ENCODE measurements around the gene LRRC10.

The LRRC10 gene

DNA sequence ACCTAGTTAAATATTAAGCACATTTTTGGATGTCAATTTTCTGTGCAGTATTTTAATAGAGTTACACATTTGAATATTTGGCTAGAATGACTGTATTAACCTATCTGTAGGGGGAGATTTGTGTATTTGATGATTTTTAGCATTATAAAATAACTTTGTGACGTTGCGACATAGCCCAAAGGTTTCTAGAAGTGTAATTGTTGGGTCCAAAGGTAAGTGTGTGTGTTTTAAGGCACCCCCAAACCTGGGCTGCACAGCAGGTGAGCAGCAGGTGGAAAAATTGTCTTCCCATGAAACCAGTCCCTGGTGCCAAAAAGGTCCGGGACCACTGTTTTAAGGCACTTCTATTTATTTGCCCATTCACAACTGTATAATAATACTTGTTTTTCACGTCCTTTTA, 22.2 kb downstream of the LRRC10 start:
- Histone ChIP-seq H3K36me3 (ENCODE audit: insufficient read depth, low read length) (peaks cover 62% of the 10 kb centered on the region), H3K9ac (ENCODE audit: low read length) (no peak overlapping the region), H3K4me1 (ENCODE audit: insufficient read depth, low read length) (peaks cover 7% of the 10 kb centered on the region), H3K27me3 (ENCODE audit: control insufficient read depth in 1 of 2, insufficient read depth in 2 of 2, low read length in 2 of 2) (no peaks in the 10 kb centered on the region), H3K27ac (ENCODE audit: low read depth, low read length) (no peak overlapping the region), H3K9me3 (ENCODE audit: low read length) (no peaks in the 10 kb centered on the region), H3K4me3 (ENCODE audit: low read depth in 1 of 2, low read length in 2 of 2) (no peak overlapping the region)

DNA sequence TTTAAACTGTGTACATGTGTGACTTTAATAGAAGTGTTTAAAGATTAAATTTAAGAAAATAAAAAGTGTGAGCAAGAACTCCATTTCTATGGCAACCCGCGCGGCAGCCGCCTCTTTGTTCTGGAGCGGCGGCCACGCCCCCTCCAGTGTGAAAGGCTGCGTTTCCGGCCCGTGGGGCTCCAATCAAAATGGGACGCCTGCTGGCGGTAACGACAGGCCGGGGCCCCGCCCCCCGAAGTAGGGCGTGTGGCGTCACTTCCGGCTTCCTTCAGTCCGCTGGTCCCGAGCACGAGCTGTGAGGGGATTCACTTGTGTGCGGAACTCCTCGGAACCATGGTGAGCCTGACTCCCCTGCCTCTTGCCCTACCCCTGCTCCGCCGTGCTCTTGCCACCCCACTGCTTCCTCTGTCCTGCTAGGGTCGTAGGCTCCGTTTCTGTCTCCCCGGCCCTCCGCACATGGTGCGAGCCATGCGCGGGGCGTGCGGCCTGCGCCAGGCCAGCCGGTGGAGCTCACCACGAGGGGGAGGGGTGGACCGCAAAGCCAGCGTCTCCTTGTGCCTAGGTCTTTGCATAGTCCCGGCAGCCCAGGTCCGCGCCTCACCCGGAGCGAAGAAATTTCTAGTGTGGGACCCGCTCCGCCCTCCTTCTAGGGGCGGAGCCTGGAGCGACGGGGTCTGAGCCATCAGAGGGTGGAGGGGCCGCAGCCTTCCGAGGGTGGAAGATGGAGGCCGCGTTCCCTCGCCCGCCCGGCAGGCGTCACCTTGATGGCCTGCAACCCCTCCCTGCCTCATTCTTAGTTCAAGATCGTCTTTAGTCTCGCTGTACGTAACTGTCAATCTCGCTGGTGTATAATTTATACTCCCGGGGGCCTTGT, 25.3 kb downstream of the LRRC10 start, which contains the start of gene CCT2:
TSS of gene CCT2 (plus strand) at position 271 of the 874 bp plus-strand sequence. CDS start at position 334, 63 bp downstream.
- H3K36me3 ChIP-seq (ENCODE audit: insufficient read depth, low read length) = peaks cover 31% of the 10 kb centered on the region
- H3K4me3 ChIP-seq (ENCODE audit: low read depth in 1 of 2, low read length in 2 of 2) = peak within 1 kb of the TSS; percentile 77 to 98
- peak within 1 kb of the TSS; percentile 73 for H3K9ac ChIP-seq (ENCODE audit: low read length)
- H3K27me3 ChIP-seq (ENCODE audit: control insufficient read depth in 1 of 2, insufficient read depth in 2 of 2, low read length in 2 of 2) = no peaks in the 10 kb centered on the region
- peaks cover 7% of the 10 kb centered on the region for H3K4me1 ChIP-seq (ENCODE audit: insufficient read depth, low read length)
- no peaks in the 10 kb centered on the region for H3K9me3 ChIP-seq (ENCODE audit: low read length)
- H3K27ac ChIP-seq (ENCODE audit: low read depth, low read length) = peak within 1 kb of the TSS; percentile 98

DNA sequence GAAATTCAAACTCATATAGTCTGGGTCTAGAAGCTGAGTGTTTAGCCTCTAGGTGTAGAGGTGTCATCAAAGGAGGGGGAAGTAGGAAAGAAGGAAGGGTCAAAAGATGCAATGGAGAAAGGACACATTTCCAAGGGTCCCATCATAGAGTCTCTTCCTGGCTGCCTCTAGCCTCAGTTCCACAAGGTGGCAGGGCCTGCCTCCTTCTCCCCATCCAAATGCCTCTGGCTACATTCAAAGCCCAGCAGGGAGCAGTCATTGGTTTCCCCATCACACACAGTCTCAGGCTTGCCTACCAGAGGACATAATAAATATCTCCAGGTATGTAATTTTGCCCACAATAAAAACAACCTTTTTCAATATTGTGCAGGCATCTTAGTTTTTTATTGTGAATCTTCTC, 27.5 kb downstream of the LRRC10 start:
- H3K9ac ChIP-seq (ENCODE audit: low read length) = no peak overlapping the region
- H3K4me3 ChIP-seq (ENCODE audit: low read depth in 1 of 2, low read length in 2 of 2) = no peak overlapping the region
- H3K4me1 ChIP-seq (ENCODE audit: insufficient read depth, low read length) = peaks cover 7% of the 10 kb centered on the region
- peaks cover 10% of the 10 kb centered on the region for H3K36me3 ChIP-seq (ENCODE audit: insufficient read depth, low read length)
- no peaks in the 10 kb centered on the region for H3K27me3 ChIP-seq (ENCODE audit: control insufficient read depth in 1 of 2, insufficient read depth in 2 of 2, low read length in 2 of 2)
- no peaks in the 10 kb centered on the region for H3K9me3 ChIP-seq (ENCODE audit: low read length)
- no peak overlapping the region for H3K27ac ChIP-seq (ENCODE audit: low read depth, low read length)

DNA sequence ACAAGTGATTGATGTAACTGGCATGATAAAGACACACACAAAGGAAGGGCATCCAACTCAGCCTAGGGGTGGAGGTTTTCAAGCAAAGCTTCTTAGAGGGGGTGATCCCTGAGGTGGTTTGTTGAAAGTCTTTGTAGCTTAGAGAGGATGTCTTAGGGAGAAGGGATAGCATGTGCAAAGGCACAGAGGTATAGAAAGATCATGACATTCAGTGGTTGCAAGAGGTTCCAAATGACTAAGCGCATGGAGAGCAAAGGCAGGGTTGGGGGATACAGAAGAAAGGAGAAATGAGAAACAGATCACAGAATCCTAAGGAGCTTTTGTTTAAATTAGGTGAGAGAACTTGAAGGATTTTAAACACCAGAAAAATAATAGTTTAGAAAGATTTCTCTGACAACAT, 30.6 kb downstream of the LRRC10 start:
- H3K9ac ChIP-seq (ENCODE audit: low read length) = no peak overlapping the region
- H3K4me3 ChIP-seq (ENCODE audit: low read depth in 1 of 2, low read length in 2 of 2) = no peak overlapping the region
- no peaks in the 10 kb centered on the region for H3K9me3 ChIP-seq (ENCODE audit: low read length)
- peaks cover 4% of the 10 kb centered on the region for H3K36me3 ChIP-seq (ENCODE audit: insufficient read depth, low read length)
- no peaks in the 10 kb centered on the region for H3K4me1 ChIP-seq (ENCODE audit: insufficient read depth, low read length)
- H3K27me3 ChIP-seq (ENCODE audit: control insufficient read depth in 1 of 2, insufficient read depth in 2 of 2, low read length in 2 of 2) = no peaks in the 10 kb centered on the region
- H3K27ac ChIP-seq (ENCODE audit: low read depth, low read length) = no peak overlapping the region

DNA sequence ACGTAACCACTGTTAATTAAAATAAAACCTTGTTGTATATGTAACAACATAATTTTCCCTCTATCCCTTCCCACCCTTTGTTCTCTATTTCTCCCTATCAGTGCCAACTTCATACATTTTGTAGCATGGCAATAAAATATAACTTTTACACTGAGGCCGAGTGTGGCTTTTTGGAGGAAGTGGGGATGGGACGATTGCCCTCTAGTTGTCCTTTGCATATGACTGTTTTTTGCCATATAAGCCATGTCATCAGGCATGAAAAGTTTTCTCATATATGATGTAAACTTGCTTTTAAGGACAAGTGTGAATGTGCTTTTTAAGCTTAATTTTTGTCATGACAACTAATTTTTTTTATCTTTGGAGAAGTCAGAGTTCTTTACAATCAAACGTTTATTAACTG, 31.7 kb downstream of the LRRC10 start:
- Histone ChIP-seq H3K36me3 (ENCODE audit: insufficient read depth, low read length) (peaks cover 15% of the 10 kb centered on the region), H3K9ac (ENCODE audit: low read length) (no peak overlapping the region), H3K9me3 (ENCODE audit: low read length) (no peaks in the 10 kb centered on the region), H3K27ac (ENCODE audit: low read depth, low read length) (no peak overlapping the region), H3K27me3 (ENCODE audit: control insufficient read depth in 1 of 2, insufficient read depth in 2 of 2, low read length in 2 of 2) (no peaks in the 10 kb centered on the region), H3K4me3 (ENCODE audit: low read depth in 1 of 2, low read length in 2 of 2) (no peak overlapping the region), H3K4me1 (ENCODE audit: insufficient read depth, low read length) (no peaks in the 10 kb centered on the region)

DNA sequence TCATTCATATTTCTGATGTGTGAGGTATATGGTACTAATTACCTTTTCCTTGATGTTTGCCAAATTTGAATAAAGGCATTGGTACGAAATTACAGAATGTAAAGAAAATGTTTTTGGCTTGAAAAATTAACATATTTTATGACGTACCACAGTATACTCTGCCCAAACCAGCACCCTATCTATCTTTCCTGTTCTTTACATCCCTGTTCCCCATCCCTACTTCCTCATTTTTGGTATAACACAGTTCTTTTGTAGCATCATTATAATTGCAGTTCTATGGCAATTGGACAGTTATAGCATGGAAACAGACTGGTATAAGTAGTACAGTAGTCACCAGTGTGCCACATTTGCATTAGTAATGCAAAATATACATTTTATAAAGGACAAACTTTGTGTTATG, 32.4 kb downstream of the LRRC10 start:
- H3K4me1 ChIP-seq (ENCODE audit: insufficient read depth, low read length) = no peaks in the 10 kb centered on the region
- no peak overlapping the region for H3K27ac ChIP-seq (ENCODE audit: low read depth, low read length)
- no peaks in the 10 kb centered on the region for H3K9me3 ChIP-seq (ENCODE audit: low read length)

DNA sequence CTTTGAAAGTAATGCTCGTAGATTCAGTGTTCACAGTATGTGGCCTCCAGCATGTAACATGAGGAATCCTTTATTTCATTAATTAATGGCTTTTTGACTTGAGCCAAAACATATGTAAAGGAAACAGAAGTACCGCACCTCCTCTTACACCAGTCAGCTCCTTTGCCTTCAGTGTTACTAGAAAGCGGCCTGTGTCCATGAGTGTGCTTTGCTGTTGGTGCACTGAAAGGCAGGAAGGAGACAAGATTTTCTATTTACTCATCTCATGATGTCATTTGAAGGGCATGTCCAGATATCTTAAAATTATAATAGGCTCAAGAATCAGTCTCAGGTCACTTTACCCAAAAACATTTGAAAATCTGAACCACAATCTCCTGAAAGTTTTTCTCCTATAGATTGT, 35.4 kb downstream of the LRRC10 start:
- Histone ChIP-seq H3K27me3 (ENCODE audit: control insufficient read depth in 1 of 2, insufficient read depth in 2 of 2, low read length in 2 of 2) (no peaks in the 10 kb centered on the region), H3K4me1 (ENCODE audit: insufficient read depth, low read length) (no peaks in the 10 kb centered on the region), H3K9ac (ENCODE audit: low read length) (no peak overlapping the region), H3K27ac (ENCODE audit: low read depth, low read length) (no peak overlapping the region), H3K36me3 (ENCODE audit: insufficient read depth, low read length) (peaks cover 23% of the 10 kb centered on the region), H3K9me3 (ENCODE audit: low read length) (no peaks in the 10 kb centered on the region), H3K4me3 (ENCODE audit: low read depth in 1 of 2, low read length in 2 of 2) (no peak overlapping the region)

More for the DNA sequence above, 32.4 kb downstream of the LRRC10 start:
- Histone ChIP-seq H3K36me3 (ENCODE audit: insufficient read depth, low read length) (peaks cover 16% of the 10 kb centered on the region), H3K9ac (ENCODE audit: low read length) (no peak overlapping the region), H3K27me3 (ENCODE audit: control insufficient read depth in 1 of 2, insufficient read depth in 2 of 2, low read length in 2 of 2) (no peaks in the 10 kb centered on the region), H3K4me3 (ENCODE audit: low read depth in 1 of 2, low read length in 2 of 2) (no peak overlapping the region)

DNA sequence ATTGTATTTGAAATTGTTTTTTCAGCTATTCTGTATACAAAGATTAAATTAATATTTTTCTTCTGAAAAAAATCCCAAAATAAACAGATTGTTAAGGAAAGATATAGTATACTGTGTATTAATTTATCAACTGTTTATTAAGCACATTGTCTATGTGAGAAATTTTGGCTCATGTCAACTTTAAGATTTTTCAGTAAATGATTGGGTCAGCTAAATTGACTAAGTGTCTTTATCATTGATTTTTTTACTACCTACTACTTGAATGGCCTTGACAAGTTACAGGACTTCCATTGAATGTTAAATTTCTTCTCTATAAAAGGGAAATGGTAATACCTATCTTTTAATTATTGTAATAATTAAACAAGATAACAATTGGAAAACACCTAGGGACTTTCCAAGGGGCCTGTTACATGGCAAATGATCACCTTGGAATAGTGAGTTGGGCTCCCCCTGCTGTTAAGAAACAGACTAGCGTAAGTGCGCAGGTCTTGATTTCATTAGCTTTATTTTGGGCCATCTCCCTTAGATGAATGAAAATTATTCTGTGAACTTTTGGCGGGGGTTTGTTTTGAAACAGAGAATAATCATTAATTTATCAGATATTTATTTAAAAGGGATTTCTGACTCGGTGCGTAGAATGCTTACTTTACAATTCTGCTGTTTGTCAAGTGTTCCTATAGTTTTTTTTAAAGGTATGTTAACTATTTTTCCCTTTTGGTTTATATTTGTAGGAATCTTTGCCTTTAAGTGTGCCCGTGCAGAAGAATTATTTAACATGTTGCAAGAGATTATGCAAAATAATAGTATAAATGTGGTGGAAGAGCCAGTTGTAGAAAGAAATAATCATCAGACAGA, 39.9 kb downstream of the LRRC10 start:
- Histone ChIP-seq H3K9ac (ENCODE audit: low read length) (no peak overlapping the region), H3K9me3 (ENCODE audit: low read length) (no peaks in the 10 kb centered on the region), H3K27me3 (ENCODE audit: control insufficient read depth in 1 of 2, insufficient read depth in 2 of 2, low read length in 2 of 2) (no peaks in the 10 kb centered on the region), H3K36me3 (ENCODE audit: insufficient read depth, low read length) (peaks cover 32% of the 10 kb centered on the region), H3K27ac (ENCODE audit: low read depth, low read length) (no peak overlapping the region), H3K4me3 (ENCODE audit: low read depth in 1 of 2, low read length in 2 of 2) (no peak overlapping the region), H3K4me1 (ENCODE audit: insufficient read depth, low read length) (no peaks in the 10 kb centered on the region)

DNA sequence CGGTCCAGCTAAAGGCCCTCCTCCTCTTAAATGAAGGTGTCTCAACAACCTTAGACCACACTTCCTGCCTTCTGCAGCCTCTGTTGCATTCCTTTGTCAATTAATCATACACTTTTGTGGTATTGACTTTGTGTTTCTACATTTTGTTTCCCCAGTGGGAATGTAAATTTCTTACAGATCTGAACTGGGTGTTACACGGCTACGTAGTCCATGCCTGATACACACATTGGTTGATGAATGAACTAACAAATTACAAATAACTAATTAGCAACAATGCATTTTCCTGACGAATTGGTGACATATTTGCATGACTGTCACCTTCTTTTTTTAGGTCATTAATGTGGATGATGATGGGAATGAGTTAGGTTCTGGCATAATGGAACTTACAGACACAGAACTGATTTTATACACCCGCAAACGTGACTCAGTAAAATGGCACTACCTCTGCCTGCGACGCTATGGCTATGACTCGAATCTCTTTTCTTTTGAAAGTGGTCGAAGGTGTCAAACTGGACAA, 40.6 kb downstream of the LRRC10 start:
- H3K27ac ChIP-seq (ENCODE audit: low read depth, low read length) = no peak overlapping the region
- peaks cover 27% of the 10 kb centered on the region for H3K36me3 ChIP-seq (ENCODE audit: insufficient read depth, low read length)
- no peak overlapping the region for H3K9ac ChIP-seq (ENCODE audit: low read length)
- H3K27me3 ChIP-seq (ENCODE audit: control insufficient read depth in 1 of 2, insufficient read depth in 2 of 2, low read length in 2 of 2) = no peaks in the 10 kb centered on the region
- H3K4me3 ChIP-seq (ENCODE audit: low read depth in 1 of 2, low read length in 2 of 2) = no peak overlapping the region
- no peaks in the 10 kb centered on the region for H3K9me3 ChIP-seq (ENCODE audit: low read length)
- no peaks in the 10 kb centered on the region for H3K4me1 ChIP-seq (ENCODE audit: insufficient read depth, low read length)

DNA sequence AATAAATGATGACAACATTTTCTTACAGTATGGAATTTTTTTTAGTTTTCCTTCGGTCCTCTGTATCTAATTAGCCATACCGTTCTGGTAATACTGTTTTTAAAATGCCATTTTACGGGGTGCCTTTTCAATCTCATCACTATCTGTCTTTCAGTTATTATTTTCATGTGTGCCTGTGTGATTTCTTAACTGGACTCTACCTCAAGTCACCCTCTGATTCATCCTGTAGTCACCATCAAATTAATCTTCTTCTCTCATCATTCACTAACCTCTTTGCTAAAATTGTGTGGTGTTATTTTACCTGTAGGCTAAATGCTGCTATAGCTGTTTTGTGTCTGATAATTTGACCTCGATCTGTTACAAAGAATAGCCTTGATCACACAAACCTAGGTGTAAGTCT, 41.5 kb downstream of the LRRC10 start:
- Histone ChIP-seq H3K27ac (ENCODE audit: low read depth, low read length) (no peak overlapping the region), H3K4me3 (ENCODE audit: low read depth in 1 of 2, low read length in 2 of 2) (no peak overlapping the region), H3K9me3 (ENCODE audit: low read length) (no peaks in the 10 kb centered on the region), H3K36me3 (ENCODE audit: insufficient read depth, low read length) (peaks cover 19% of the 10 kb centered on the region), H3K27me3 (ENCODE audit: control insufficient read depth in 1 of 2, insufficient read depth in 2 of 2, low read length in 2 of 2) (no peaks in the 10 kb centered on the region), H3K4me1 (ENCODE audit: insufficient read depth, low read length) (no peaks in the 10 kb centered on the region), H3K9ac (ENCODE audit: low read length) (no peak overlapping the region)

DNA sequence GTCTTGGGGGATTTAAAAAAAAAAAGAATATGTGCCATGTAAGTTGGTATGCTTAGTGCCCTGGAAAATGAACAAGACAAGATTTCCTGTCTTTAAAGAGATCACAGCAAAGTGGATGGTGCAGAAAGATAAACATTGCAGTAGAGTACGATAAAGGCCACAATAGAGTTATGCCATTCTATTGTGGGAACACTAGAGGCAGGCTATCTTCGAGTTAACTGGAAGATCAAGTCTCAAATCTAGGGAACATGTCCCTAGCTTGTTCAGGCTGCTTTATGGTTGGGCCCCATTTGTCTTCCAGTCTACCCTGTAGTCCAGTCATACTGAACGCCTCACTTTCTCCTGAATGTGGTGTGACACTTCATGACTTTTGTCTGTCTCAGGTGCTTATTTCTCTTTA, 44.1 kb downstream of the LRRC10 start:
- Histone ChIP-seq H3K36me3 (ENCODE audit: insufficient read depth, low read length) (peaks cover 14% of the 10 kb centered on the region), H3K27ac (ENCODE audit: low read depth, low read length) (no peak overlapping the region), H3K4me1 (ENCODE audit: insufficient read depth, low read length) (no peaks in the 10 kb centered on the region), H3K27me3 (ENCODE audit: control insufficient read depth in 1 of 2, insufficient read depth in 2 of 2, low read length in 2 of 2) (no peaks in the 10 kb centered on the region), H3K9me3 (ENCODE audit: low read length) (no peaks in the 10 kb centered on the region), H3K4me3 (ENCODE audit: low read depth in 1 of 2, low read length in 2 of 2) (no peak overlapping the region), H3K9ac (ENCODE audit: low read length) (no peak overlapping the region)
